Chondrocyte (in vitro differentiated cells): ENCODE results near the gene VAV2. TPM values are rescaled to one million over a fixed set of nuclear protein-coding genes. Genes with fewer than 3 reads are reported as not detected.
A peak's percentile ranks its signal among the peaks of the same experiment; 100 is the strongest.

Experiments used
- DNase-seq: peaks from one replicate; pipeline ENCODE4 v3.0.0; 2021; ENCODE audit warnings: mixed read lengths, low spot score
- H3K27ac Mint-ChIP-seq: one replicate; pipeline ENCODE4 v1.8.0; 2021; ENCODE audit warnings: mild to moderate bottlenecking, moderate library complexity, mixed read lengths; ENCODE audit not compliant: unreplicated experiment
- H3K27me3 Mint-ChIP-seq: 2 replicates; pipeline ENCODE4 v1.8.0; 2021; ENCODE audit warnings: low read depth, mixed read lengths
- H3K36me3 Mint-ChIP-seq: 2 replicates; pipeline ENCODE4 v1.8.0; 2021; ENCODE audit warnings: low read depth, mixed read lengths
- H3K4me1 Mint-ChIP-seq: 2 replicates; pipeline ENCODE4 v1.8.0; 2021; ENCODE audit warnings: low read depth, mild to moderate bottlenecking, mixed read lengths
- H3K4me3 Mint-ChIP-seq: one replicate; pipeline ENCODE4 v1.8.0; 2021; ENCODE audit warnings: mild to moderate bottlenecking, moderate library complexity, mixed read lengths; ENCODE audit not compliant: unreplicated experiment
- H3K9me3 Mint-ChIP-seq: 2 replicates; pipeline ENCODE4 v1.8.0; 2021; ENCODE audit warnings: low read depth, mixed read lengths
- CTCF ChIP-seq: fragments of 200-600 bp; sonication (generic); IDR thresholded peaks from 2 replicates; pipeline ENCODE4 v1.5.0; 2021; ENCODE audit warnings: antibody characterized with exemption, mild to moderate bottlenecking, moderate library complexity
- total RNA-seq: library from RNA; stranded (reverse); gene quantifications from 3 replicates; pipeline ENCODE4 v1.2.1, GENCODE V29; 2021

The VAV2 gene
- total RNA-seq, 1 donor from 2014 or later, result 17.7 TPM

GRCh38 chr9:133715295-133715865 is 276.7 kb downstream of the VAV2 start:
- no peak for TF ChIP-seq CTCF
- no peaks in the 10 kb centered on the region for H3K36me3 Mint-ChIP-seq
- peak; percentile 87 for DNase-seq
- H3K4me1 Mint-ChIP-seq, result peaks cover 44% of the 10 kb centered on the region
- peaks cover under 1% of the 10 kb centered on the region for H3K27me3 Mint-ChIP-seq
- peaks cover 1% of the 10 kb centered on the region for H3K9me3 Mint-ChIP-seq
- peak overlapping the region; percentile 86 for H3K27ac Mint-ChIP-seq
- H3K4me3 Mint-ChIP-seq, result no peak overlapping the region

- H3K4me1 Mint-ChIP-seq, result peaks cover 44% of the 10 kb centered on the region
- no peaks in the 10 kb centered on the region for H3K9me3 Mint-ChIP-seq
- no peaks in the 10 kb centered on the region for H3K36me3 Mint-ChIP-seq
- peak overlapping the region; percentile 86 for H3K27ac Mint-ChIP-seq
- no peak for TF ChIP-seq CTCF
- no peak overlapping the region for H3K4me3 Mint-ChIP-seq
- DNase-seq, result peak; percentile 47
- H3K27me3 Mint-ChIP-seq, result no peaks in the 10 kb centered on the region
Measured at GRCh38 chr9:133714606-133715294, 277.4 kb downstream of the VAV2 start.

- DNase-seq, result peak; percentile 85
- H3K27ac Mint-ChIP-seq, result no peak overlapping the region
- H3K4me3 Mint-ChIP-seq, result no peak overlapping the region
- H3K27me3 Mint-ChIP-seq, result no peaks in the 10 kb centered on the region
- peaks cover 44% of the 10 kb centered on the region for H3K4me1 Mint-ChIP-seq
- TF ChIP-seq CTCF, result no peak
- no peaks in the 10 kb centered on the region for H3K36me3 Mint-ChIP-seq
- no peaks in the 10 kb centered on the region for H3K9me3 Mint-ChIP-seq
Measured at GRCh38 chr9:133713960-133714495, 278.1 kb downstream of the VAV2 start.

- H3K9me3 Mint-ChIP-seq, result no peaks in the 10 kb centered on the region
- H3K27ac Mint-ChIP-seq, result no peak overlapping the region
- peak; percentile 78 for DNase-seq
- peaks cover 44% of the 10 kb centered on the region for H3K4me1 Mint-ChIP-seq
- no peak for TF ChIP-seq CTCF
- H3K4me3 Mint-ChIP-seq, result no peak overlapping the region
- no peaks in the 10 kb centered on the region for H3K36me3 Mint-ChIP-seq
- no peaks in the 10 kb centered on the region for H3K27me3 Mint-ChIP-seq
Measured at GRCh38 chr9:133713150-133713959, 278.8 kb downstream of the VAV2 start.
